ENCODE measurements around the gene SMYD2. TPM values are rescaled to one million over a fixed set of nuclear protein-coding genes. Genes with fewer than 3 reads are reported as not detected.

Gene SMYD2
- total and polyA plus RNA-seq, 2 donors from 2014 or later: 28.9 to 42.9 TPM

DNA sequence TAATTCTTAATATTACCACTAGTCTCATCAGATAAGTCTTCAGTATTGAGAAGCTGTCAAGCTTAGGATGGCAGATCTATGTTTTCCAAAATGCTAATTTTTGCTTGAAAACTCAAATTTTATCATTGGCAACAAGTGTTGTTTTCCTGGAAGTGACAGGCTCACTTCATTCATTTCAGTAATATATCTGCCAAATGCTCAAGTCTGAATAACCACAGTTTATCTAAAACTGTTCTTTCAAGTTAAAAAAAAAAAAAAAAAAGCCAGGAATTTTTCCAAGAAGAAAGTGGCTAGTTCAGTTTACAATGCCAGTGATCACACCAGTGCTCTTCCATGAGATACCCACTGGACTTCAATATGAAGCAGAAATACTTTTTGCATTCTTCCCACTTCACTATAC, 20.6 kb downstream of the SMYD2 start:
- Histone ChIP-seq H3K9me3 (ENCODE audit: control insufficient read depth in 2 of 3, insufficient read depth in 1 of 3, low read length in 3 of 3) (no peaks in the 10 kb centered on the region), H3K9ac (ENCODE audit: low read length in 3 of 3) (no peak overlapping the region), H3K4me1 (ENCODE audit: control insufficient read depth in 2 of 3, insufficient read depth in 2 of 3, low read depth in 1 of 3, low read length in 3 of 3) (peaks cover 0 to 2% (median 0%) of the 10 kb centered on the region in 3 donors), H3K4me3 (ENCODE audit: low read length in 3 of 3) (no peak overlapping the region), H3K27ac (ENCODE audit: low read depth in 2 of 2, low read length in 2 of 2) (no peak overlapping the region), H3K36me3 (ENCODE audit: control insufficient read depth in 2 of 3, insufficient read depth in 3 of 3, low read length in 3 of 3) (no peaks in the 10 kb centered on the region), H3K27me3 (ENCODE audit: control insufficient read depth, insufficient read depth, low read length) (no peaks in the 10 kb centered on the region)
- FAIRE-seq (no peak), DNase-seq (no peak)
- TF ChIP-seq, protein P1, sequence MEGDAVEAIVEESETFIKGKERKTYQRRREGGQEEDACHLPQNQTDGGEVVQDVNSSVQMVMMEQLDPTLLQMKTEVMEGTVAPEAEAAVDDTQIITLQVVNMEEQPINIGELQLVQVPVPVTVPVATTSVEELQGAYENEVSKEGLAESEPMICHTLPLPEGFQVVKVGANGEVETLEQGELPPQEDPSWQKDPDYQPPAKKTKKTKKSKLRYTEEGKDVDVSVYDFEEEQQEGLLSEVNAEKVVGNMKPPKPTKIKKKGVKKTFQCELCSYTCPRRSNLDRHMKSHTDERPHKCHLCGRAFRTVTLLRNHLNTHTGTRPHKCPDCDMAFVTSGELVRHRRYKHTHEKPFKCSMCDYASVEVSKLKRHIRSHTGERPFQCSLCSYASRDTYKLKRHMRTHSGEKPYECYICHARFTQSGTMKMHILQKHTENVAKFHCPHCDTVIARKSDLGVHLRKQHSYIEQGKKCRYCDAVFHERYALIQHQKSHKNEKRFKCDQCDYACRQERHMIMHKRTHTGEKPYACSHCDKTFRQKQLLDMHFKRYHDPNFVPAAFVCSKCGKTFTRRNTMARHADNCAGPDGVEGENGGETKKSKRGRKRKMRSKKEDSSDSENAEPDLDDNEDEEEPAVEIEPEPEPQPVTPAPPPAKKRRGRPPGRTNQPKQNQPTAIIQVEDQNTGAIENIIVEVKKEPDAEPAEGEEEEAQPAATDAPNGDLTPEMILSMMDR (IDR thresholded peaks at IDR 0.05; ENCODE audit: borderline replicate concordance, extremely low read depth, insufficient read depth): no peak
- intact Hi-C loops (cut with DNase I): no loop called here

DNA sequence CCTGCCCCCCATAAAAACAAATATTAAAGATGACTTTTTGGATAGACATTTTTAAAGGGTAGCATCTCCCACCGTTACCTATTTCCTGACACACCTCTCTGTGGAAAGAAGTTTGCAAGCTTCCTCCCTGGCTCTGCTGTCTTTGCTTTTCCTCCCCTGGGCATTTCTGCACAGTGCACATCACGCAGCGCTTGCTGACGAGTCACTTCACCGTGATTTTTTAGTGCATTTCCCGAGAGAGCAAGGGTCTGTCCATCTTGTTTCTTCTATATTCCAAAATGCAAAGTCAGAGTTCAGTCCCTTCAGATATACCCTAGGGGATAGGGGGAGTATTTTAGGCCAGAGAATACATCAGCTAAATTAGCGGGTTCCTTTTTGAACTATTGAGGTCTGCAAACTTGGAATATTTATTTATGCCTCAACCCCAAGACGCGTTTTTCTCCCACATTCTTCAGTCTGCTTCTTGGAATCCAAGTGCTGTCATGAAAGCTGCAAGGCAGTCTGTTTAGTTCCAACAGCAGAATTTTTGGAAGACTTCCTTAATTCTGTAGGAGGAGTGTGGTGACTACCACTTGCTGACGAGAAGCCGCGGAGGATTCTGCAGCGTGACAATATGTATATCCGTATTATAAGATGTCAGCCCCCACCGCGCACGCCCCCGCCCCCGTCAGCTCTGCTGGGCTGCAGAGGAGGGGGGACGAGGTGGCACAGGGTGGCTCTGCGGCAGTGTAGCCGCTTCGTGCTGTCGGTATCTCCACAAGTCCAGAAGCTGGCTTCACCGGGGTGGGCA, 22.4 kb downstream of the SMYD2 start:
- Histone ChIP-seq H3K36me3 (ENCODE audit: control insufficient read depth in 2 of 3, insufficient read depth in 3 of 3, low read length in 3 of 3) (no peaks in the 10 kb centered on the region), H3K9ac (ENCODE audit: low read length in 3 of 3) (no peak overlapping the region), H3K4me3 (ENCODE audit: low read length in 3 of 3) (no peak overlapping the region), H3K27me3 (ENCODE audit: control insufficient read depth, insufficient read depth, low read length) (no peaks in the 10 kb centered on the region), H3K4me1 (ENCODE audit: control insufficient read depth in 2 of 3, insufficient read depth in 2 of 3, low read depth in 1 of 3, low read length in 3 of 3) (no peaks in the 10 kb centered on the region), H3K27ac (ENCODE audit: low read depth in 2 of 2, low read length in 2 of 2) (no peak overlapping the region), H3K9me3 (ENCODE audit: control insufficient read depth in 2 of 3, insufficient read depth in 1 of 3, low read length in 3 of 3) (no peaks in the 10 kb centered on the region)
- intact Hi-C loops (cut with DNase I): no loop called here
- DNase-seq: no peak
- no peak for FAIRE-seq
- TF ChIP-seq, protein P1 (IDR thresholded peaks at IDR 0.05; ENCODE audit: borderline replicate concordance, extremely low read depth, insufficient read depth): no peak

DNA sequence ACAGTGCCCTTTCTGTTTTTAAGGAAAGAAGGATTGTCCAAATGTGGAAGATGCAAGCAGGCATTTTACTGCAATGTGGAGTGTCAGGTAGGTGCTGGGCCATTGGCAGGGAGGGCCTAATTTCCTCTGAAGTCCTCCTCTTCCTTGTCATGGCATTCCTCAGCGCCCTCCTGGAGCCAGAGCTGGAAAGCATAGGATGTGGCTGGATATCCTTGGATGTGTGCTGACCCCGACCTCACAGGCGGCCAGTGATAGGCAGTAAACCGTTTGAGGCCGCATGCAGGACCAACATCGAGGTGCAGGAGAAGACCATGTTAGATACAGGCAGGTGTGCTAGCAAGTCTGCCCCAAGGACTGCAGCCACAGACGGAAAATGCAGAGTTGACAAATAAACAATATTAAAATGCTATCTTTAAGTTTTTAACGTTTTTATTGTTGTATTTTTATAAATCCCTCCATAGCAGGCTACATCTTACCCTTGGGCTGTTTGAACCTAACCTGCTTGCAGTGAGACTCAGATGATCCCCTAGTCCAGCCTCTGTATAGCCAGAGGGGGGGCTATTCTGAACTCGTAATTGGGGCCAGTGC, 24.3 kb downstream of the SMYD2 start:
- H3K4me1 ChIP-seq (ENCODE audit: control insufficient read depth in 2 of 3, insufficient read depth in 2 of 3, low read depth in 1 of 3, low read length in 3 of 3): no peaks in the 10 kb centered on the region

More for the DNA sequence above, 24.3 kb downstream of the SMYD2 start:
- H3K4me3 ChIP-seq (ENCODE audit: low read length in 3 of 3): no peak overlapping the region
- TF ChIP-seq, protein P1 (IDR thresholded peaks at IDR 0.05; ENCODE audit: borderline replicate concordance, extremely low read depth, insufficient read depth): no peak
- intact Hi-C loops (cut with DNase I): no loop called here
- H3K27ac ChIP-seq (ENCODE audit: low read depth in 2 of 2, low read length in 2 of 2): no peak overlapping the region
- H3K9me3 ChIP-seq (ENCODE audit: control insufficient read depth in 2 of 3, insufficient read depth in 1 of 3, low read length in 3 of 3): no peaks in the 10 kb centered on the region
- no peaks in the 10 kb centered on the region for H3K27me3 ChIP-seq (ENCODE audit: control insufficient read depth, insufficient read depth, low read length)
- FAIRE-seq (no peak), DNase-seq (no peak)
- H3K36me3 ChIP-seq (ENCODE audit: control insufficient read depth in 2 of 3, insufficient read depth in 3 of 3, low read length in 3 of 3): no peaks in the 10 kb centered on the region
- H3K9ac ChIP-seq (ENCODE audit: low read length in 3 of 3): no peak overlapping the region

Data from kidney (tissue), 14 donors.